GM19324 (cell line): ENCODE results near the gene TRAPPC3.

ENCODE experiments used
- ATAC-seq: cut with Tn5 transposase; IDR thresholded peaks from one replicate; pipeline ENCODE4 v1.9.1; 2021; ENCODE audit warnings: mild to moderate bottlenecking, moderate library complexity; ENCODE audit not compliant: unreplicated experiment, low FRiP score

TRAPPC3 gene

GRCh38 chr1:36128905-36129206 is 20.4 kb downstream of the TRAPPC3 start:
- no peak for ATAC-seq

- no peak for ATAC-seq
These were observed 21.0 kb downstream of the TRAPPC3 start for GRCh38 chr1:36128126-36128904.

GRCh38 chr1:36126797-36127500 is 22.3 kb downstream of the TRAPPC3 start:
- ATAC-seq, result no peak

- no peak for ATAC-seq
These were observed 23.1 kb downstream of the TRAPPC3 start for GRCh38 chr1:36126005-36126716.

GRCh38 chr1:36125129-36125991 is 23.9 kb downstream of the TRAPPC3 start, which contains the start of gene COL8A2:
TSS of gene COL8A2 (minus strand) at chr1:36125222. CDS start at chr1:36100242, 24,980 bp downstream.
- ATAC-seq, result no peak

GRCh38 chr1:36124404-36125128 is 24.7 kb downstream of the TRAPPC3 start:
- no peak for ATAC-seq

GRCh38 chr1:36123356-36123755 is 25.9 kb downstream of the TRAPPC3 start:
- no peak for ATAC-seq

- no peak for ATAC-seq
These were observed 26.9 kb downstream of the TRAPPC3 start for GRCh38 chr1:36122062-36123030.

GRCh38 chr1:36119456-36119855 is 29.8 kb downstream of the TRAPPC3 start:
- ATAC-seq, result no peak

- ATAC-seq, result no peak
These were observed 30.7 kb downstream of the TRAPPC3 start for GRCh38 chr1:36118447-36119204.

- no peak for ATAC-seq
These were observed 32.4 kb downstream of the TRAPPC3 start for GRCh38 chr1:36116901-36117300.

- ATAC-seq, result no peak
These were observed 33.4 kb downstream of the TRAPPC3 start for GRCh38 chr1:36115931-36116330.

GRCh38 chr1:36115200-36115669 is 34.1 kb downstream of the TRAPPC3 start:
- ATAC-seq, result no peak

GRCh38 chr1:36114371-36114770 is 34.9 kb downstream of the TRAPPC3 start:
- ATAC-seq, result no peak

- no peak for ATAC-seq
These were observed 36.5 kb downstream of the TRAPPC3 start for GRCh38 chr1:36112823-36113222.

- no peak for ATAC-seq
These were observed 38.1 kb downstream of the TRAPPC3 start for GRCh38 chr1:36111151-36111550.

- ATAC-seq, result no peak
These were observed 40.1 kb downstream of the TRAPPC3 start for GRCh38 chr1:36109041-36109679.
